Panc1 (cell line): ENCODE results near the gene ZDHHC14.

Source experiments
- REST ChIP-seq, 2 experiments: IDR thresholded peaks; 2 replicates each; pipeline ENCODE4 v1.6.1; 2011 to 2012; ENCODE audit warnings: low read depth in 2 of 2, control low read depth in 1 of 2, low read length in 1 of 2, mild to moderate bottlenecking in 1 of 2, moderate library complexity in 1 of 2; ENCODE audit not compliant: insufficient read depth in 1 of 2
- SIN3A ChIP-seq: IDR thresholded peaks from 2 replicates; pipeline ENCODE4 v1.6.1; 2012; ENCODE audit warnings: low read depth, mild to moderate bottlenecking, low read length, moderate library complexity, borderline replicate concordance; ENCODE audit not compliant: insufficient read depth
- TF ChIP-seq, protein P1 (sequence below): fragments of 450-650 bp; IDR thresholded peaks from 2 replicates; pipeline ENCODE4 v1.5.1; 2017; ENCODE audit warnings: mild to moderate bottlenecking

DNA sequence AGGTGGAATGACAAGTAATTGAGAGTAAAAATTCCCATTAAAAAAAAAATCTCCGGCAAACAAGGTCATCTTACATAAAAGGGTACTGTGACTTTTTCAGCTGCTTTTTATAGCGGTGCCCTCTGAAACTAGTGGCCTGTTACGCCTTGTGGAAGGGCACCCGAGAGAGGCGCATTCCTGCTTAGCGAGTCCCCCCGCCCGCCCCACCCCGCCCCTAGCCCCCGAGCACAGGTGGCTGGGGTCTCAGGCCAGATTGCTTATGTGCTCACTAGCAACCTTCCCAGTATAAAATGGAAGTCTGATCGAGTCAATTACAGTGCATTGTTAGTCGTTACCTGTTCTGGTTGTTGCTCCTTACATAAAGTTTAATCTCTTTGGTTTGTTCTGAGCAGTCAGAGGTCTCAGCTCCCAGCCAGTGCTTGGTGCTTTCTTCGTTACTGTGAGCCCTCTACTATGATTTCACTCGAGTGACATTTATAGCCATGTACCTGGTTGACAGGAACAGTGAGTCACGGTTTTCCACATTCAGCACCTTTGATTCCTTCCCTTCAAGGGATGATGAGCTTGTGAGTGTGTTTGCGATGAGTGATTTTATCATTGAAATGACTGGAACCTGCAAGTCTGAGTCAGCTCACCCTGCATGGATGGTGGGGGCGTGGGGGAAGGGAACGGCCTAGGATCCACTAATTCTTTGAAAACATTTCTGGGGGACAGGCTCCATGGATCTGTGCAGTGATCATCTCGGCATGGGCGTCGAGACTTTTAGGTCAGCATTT is 47.6 kb downstream of the ZDHHC14 start:
- TF ChIP-seq, protein P1, sequence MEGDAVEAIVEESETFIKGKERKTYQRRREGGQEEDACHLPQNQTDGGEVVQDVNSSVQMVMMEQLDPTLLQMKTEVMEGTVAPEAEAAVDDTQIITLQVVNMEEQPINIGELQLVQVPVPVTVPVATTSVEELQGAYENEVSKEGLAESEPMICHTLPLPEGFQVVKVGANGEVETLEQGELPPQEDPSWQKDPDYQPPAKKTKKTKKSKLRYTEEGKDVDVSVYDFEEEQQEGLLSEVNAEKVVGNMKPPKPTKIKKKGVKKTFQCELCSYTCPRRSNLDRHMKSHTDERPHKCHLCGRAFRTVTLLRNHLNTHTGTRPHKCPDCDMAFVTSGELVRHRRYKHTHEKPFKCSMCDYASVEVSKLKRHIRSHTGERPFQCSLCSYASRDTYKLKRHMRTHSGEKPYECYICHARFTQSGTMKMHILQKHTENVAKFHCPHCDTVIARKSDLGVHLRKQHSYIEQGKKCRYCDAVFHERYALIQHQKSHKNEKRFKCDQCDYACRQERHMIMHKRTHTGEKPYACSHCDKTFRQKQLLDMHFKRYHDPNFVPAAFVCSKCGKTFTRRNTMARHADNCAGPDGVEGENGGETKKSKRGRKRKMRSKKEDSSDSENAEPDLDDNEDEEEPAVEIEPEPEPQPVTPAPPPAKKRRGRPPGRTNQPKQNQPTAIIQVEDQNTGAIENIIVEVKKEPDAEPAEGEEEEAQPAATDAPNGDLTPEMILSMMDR = no peak
- TF ChIP-seq SIN3A (no peak), REST (IDR thresholded peaks at IDR 0.05; ENCODE audit: insufficient read depth in 1 of 2, low read depth in 2 of 2, low read length in 1 of 2) (no peak)
